Bronchial epithelial cell (primary cell): ENCODE data around the gene AQP1. TPM values are rescaled to one million over a fixed set of nuclear protein-coding genes. Genes with fewer than 3 reads are reported as not detected.

ENCODE experiments used
- DNase-seq: peaks from one replicate; pipeline ENCODE4 v3.0.0-alpha.2; 2010; ENCODE audit warnings: low read depth
- FAIRE-seq: peaks from 2 replicates; lab custom pipeline; 2011; peaks lifted over from hg19 to GRCh38; lab: Jason Lieb, UNC
- H3K27me3 ChIP-seq: 2 replicates; pipeline ENCODE4 v1.5.1; 2011; ENCODE audit warnings: low read length; ENCODE audit not compliant: control insufficient read depth, insufficient read depth
- H3K36me3 ChIP-seq: 2 replicates; pipeline ENCODE4 v1.5.1; 2011; ENCODE audit warnings: low read length; ENCODE audit not compliant: control insufficient read depth, insufficient read depth
- H3K4me3 ChIP-seq: 2 replicates; pipeline ENCODE4 v1.5.1; 2011; ENCODE audit warnings: mild to moderate bottlenecking, low read depth, low read length, control low read depth
- CTCF ChIP-seq: IDR thresholded peaks from 2 replicates; pipeline ENCODE4 v1.5.1; 2011; ENCODE audit warnings: mild to moderate bottlenecking, moderate library complexity, low read length, control low read depth, inconsistent platforms; ENCODE audit not compliant: insufficient read depth, severe bottlenecking
- total RNA-seq: library from RNA; depleted of rRNA; stranded (reverse); fragments of >200 nt; gene quantifications from 2 replicates; pipeline ENCODE4 v1.2.1, GENCODE V29; 2014

The AQP1 gene
- total RNA-seq, 1 donor from 2014 or later = under 0.01 TPM

GRCh38 chr7:30918676-30919075, 7.0 kb downstream of the AQP1 start:
- H3K36me3 ChIP-seq = no peaks in the 10 kb centered on the region
- no peak for FAIRE-seq
- H3K27me3 ChIP-seq = no peaks in the 10 kb centered on the region
- no peak overlapping the region for H3K4me3 ChIP-seq
- TF ChIP-seq CTCF = no peak
- DNase-seq = no peak

DNA sequence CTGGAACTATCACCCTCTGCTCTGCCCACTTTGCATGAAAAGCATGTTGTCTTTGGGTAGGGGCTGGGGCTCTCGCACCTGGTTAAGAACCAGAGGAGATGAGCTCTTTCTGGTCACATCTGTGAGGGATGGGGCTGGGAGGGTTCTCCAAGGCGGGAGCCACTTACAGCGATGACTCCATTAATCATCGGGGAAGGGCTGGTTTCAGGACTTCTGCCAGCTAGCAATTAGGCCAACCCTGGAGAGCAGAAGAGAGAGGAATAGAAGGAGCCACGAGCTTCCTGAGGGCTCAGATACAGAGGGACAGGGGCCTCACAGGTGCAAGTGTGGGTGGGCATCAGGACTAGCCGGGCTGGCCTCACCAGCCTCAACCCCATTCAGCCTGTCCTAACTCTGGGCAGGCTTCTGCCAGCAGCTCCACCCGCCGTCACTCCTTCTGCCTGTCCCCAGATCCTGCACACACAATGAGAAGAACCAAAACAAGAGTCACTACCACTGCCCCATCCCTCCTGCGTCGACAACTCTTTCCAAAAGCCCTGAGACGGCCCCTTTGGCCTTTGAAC, 8.4 kb downstream of the AQP1 start:
- Histone ChIP-seq H3K27me3 (no peaks in the 10 kb centered on the region), H3K4me3 (no peak overlapping the region), H3K36me3 (no peaks in the 10 kb centered on the region)
- FAIRE-seq = no peak
- no peak for TF ChIP-seq CTCF
- DNase-seq = no peak

- Histone ChIP-seq H3K36me3 (no peaks in the 10 kb centered on the region), H3K4me3 (no peak overlapping the region), H3K27me3 (no peaks in the 10 kb centered on the region)
- FAIRE-seq = no peak
- no peak for TF ChIP-seq CTCF
- DNase-seq = no peak
Measured at GRCh38 chr7:30920584-30921539, 9.2 kb downstream of the AQP1 start.

DNA sequence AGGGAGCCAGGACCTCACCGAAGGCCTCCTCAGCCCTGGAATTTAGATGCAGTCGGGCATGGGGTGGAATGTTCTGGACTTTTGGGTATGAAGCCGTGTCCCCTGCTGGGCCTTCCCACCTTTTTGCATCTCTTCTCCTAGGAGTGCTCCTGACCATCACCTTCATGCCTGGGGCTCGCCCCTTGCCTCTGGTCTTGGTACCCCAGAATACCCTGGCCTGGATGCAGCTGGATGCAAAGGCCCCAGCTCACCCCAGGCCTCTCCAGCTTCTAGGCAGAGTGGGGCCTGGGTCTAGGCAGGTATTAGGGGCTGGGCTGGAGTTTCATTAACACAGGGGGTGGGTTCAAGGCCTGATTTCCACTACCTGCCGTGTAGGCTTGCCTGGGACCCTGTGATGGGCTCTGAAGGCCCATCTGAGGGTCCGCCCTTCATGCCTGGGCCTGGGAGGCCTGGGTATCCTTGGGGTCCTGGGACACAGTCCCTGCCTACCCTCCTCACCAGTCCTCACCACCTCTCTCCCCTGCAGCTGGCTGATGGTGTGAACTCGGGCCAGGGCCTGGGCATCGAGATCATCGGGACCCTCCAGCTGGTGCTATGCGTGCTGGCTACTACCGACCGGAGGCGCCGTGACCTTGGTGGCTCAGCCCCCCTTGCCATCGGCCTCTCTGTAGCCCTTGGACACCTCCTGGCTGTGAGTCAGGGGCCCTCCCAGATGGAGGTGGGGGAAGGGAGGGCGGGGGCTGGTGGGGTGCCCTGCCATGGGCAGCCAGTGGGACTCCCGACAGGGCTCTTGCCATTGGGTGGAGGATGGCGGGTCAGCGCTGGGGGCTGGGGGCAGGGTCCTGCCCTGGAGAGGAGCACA, 10.1 kb downstream of the AQP1 start:
- Histone ChIP-seq H3K36me3 (no peaks in the 10 kb centered on the region), H3K4me3 (no peak overlapping the region), H3K27me3 (no peaks in the 10 kb centered on the region)
- no peak for DNase-seq
- FAIRE-seq = no peak
- TF ChIP-seq CTCF = no peak

DNA sequence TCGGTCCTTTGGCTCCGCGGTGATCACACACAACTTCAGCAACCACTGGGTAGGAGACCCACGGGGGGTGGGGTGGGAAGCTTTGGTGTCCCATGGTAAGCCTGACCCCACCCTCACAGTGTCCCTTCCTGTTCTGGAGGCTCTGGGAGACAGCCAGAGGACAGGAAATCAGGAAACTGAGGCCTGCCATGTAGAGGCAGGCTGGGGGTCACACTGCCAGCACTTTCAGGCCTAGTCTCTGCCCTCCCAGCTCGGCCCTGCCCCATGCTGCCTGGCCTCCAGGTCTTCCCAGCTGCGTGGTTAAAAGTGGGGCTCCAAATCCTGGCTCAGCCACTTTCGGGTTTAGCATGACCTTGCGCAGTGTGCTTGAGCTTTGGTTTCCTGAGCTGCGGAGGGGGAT, 10.9 kb downstream of the AQP1 start:
- no peak overlapping the region for H3K4me3 ChIP-seq

More for the DNA sequence above, 10.9 kb downstream of the AQP1 start:
- FAIRE-seq = no peak
- DNase-seq = no peak
- TF ChIP-seq CTCF = no peak
- H3K36me3 ChIP-seq = no peaks in the 10 kb centered on the region
- no peaks in the 10 kb centered on the region for H3K27me3 ChIP-seq
